H1 (cell line): ENCODE measurements around the gene ZCCHC10. TPM values are rescaled to one million over a fixed set of nuclear protein-coding genes. Genes with fewer than 3 reads are reported as not detected.

Experiments
- ATF3 ChIP-seq: IDR thresholded peaks from 2 replicates; pipeline ENCODE4 v1.6.1; 2011; ENCODE audit warnings: low read depth, mild to moderate bottlenecking, low read length; ENCODE audit not compliant: insufficient read depth
- BACH1 ChIP-seq: IDR thresholded peaks from 2 replicates; pipeline ENCODE4 v1.6.1; 2012; ENCODE audit warnings: low read length, improper control_type of control experiment
- CBX5 ChIP-seq: fragments of 300-800, 300-1000 bp; sonication (generic); IDR thresholded peaks from 2 replicates; pipeline ENCODE4 v1.7.1; 2016; ENCODE audit warnings: antibody characterized with exemption, low read length, low read depth
- CHD1 ChIP-seq: IDR thresholded peaks from 2 replicates; pipeline ENCODE4 v1.6.1; 2012; ENCODE audit warnings: low read depth, low read length, improper control_type of control experiment
- CHD2 ChIP-seq: IDR thresholded peaks from 2 replicates; pipeline ENCODE4 v1.6.1; 2012; ENCODE audit warnings: low read length, improper control_type of control experiment
- CHD7 ChIP-seq: fragments of 300-600 bp; sonication (generic); IDR thresholded peaks from 2 replicates; pipeline ENCODE4 v1.7.1; 2012; ENCODE audit warnings: low read length, moderate library complexity, mild to moderate bottlenecking, inconsistent platforms; ENCODE audit not compliant: insufficient replicate concordance
- CREB1 ChIP-seq: IDR thresholded peaks from 2 replicates; pipeline ENCODE4 v1.6.1; 2012; ENCODE audit warnings: inconsistent platforms
- HDAC2 ChIP-seq, 2 experiments: fragments of 300-600 bp in 1 of 2; sonication (generic) in 1 of 2; IDR thresholded peaks; 2 replicates each; pipeline ENCODE4 v1.6.1; 2011 to 2012; ENCODE audit warnings: low read depth in 2 of 2, low read length in 2 of 2, mild to moderate bottlenecking in 2 of 2, moderate library complexity in 2 of 2, borderline replicate concordance in 1 of 2, inconsistent platforms in 1 of 2
- KDM1A ChIP-seq: fragments of 200-600, 300-600 bp; sonication (generic); IDR thresholded peaks from 2 replicates; pipeline ENCODE4 v1.7.1; 2016; ENCODE audit warnings: mild to moderate bottlenecking, low read length, borderline replicate concordance
- PHF8 ChIP-seq: fragments of 200-600 bp; sonication (generic); conservative IDR thresholded peaks from 2 replicates; pipeline ENCODE4 v1.7.1; 2012; ENCODE audit warnings: low read depth, mild to moderate bottlenecking, inconsistent platforms, low read length, moderate library complexity
- RBBP5 ChIP-seq: IDR thresholded peaks from 2 replicates; pipeline ENCODE4 v1.7.1; 2012; ENCODE audit warnings: low read depth, mild to moderate bottlenecking, inconsistent platforms, low read length, moderate library complexity, borderline replicate concordance
- polyA plus RNA-seq, 7 experiments: library from polyadenylated mRNA; depleted of rRNA in 3 of 7; stranded (reverse) in 5 of 7; unstranded in 2 of 7; fragments of >200 nt in 5 of 7; fragments of 200-250 nt in 2 of 7; gene quantifications; 1 replicate in 5 of 7; 2 replicates in 1 of 7; 4 replicates in 1 of 7; pipeline versions ENCODE4 v1.2.1 to v1.2.3, GENCODE V29; 2011 to 2013; ENCODE audit warnings: missing spikeins in 2 of 7, mixed read lengths in 2 of 7
- total RNA-seq: library from RNA; stranded (reverse); fragmentation: NEBNext Ultra II Directional; extraction: Animal tissue kit (Norgen Biotek cat#: 25700); gene quantifications from 2 replicates; pipeline ENCODE4 v1.2.1, GENCODE V29; 2021

The ZCCHC10 gene
- total and polyA plus RNA-seq, 2 of the 8 experiments (the other 6 are each of a cell fraction or from before 2014, with no cell fraction given), result 22.4 to 32.9 TPM

- TF ChIP-seq CHD7 (no peak), BACH1 (no peak), KDM1A (no peak), CHD1 (no peak), CBX5 (no peak), CREB1 (no peak), HDAC2 (IDR thresholded peaks at IDR 0.05; ENCODE audit: borderline replicate concordance in 1 of 2, low read depth in 2 of 2, low read length in 2 of 2) (no peak), RBBP5 (no peak), CHD2 (no peak), ATF3 (no peak), PHF8 (no peak)
These were observed 39.7 kb upstream of the ZCCHC10 start (continued) for GRCh38 chr5:133066045-133066444.
